Stimulated activated CD4-positive, alpha-beta T cell treated with anti-CD3 and anti-CD28 coated beads, Interleukin-12 subunit alpha, Interleukin-12 subunit beta, amount 100 ng/mL, for 48 hours (primary cell): Measurements from ENCODE around the gene CACNA1G.

ENCODE experiments used
- DNase-seq, 3 donors: peaks; one replicate each; pipeline ENCODE4 v3.0.0-alpha.2; 2020; ENCODE audit warnings: low read depth in 2 of 3, low spot score in 1 of 3

The CACNA1G gene

GRCh38 chr17:50667259-50668024 lies 106.9 kb downstream of the CACNA1G start:
- no peak for DNase-seq

DNA sequence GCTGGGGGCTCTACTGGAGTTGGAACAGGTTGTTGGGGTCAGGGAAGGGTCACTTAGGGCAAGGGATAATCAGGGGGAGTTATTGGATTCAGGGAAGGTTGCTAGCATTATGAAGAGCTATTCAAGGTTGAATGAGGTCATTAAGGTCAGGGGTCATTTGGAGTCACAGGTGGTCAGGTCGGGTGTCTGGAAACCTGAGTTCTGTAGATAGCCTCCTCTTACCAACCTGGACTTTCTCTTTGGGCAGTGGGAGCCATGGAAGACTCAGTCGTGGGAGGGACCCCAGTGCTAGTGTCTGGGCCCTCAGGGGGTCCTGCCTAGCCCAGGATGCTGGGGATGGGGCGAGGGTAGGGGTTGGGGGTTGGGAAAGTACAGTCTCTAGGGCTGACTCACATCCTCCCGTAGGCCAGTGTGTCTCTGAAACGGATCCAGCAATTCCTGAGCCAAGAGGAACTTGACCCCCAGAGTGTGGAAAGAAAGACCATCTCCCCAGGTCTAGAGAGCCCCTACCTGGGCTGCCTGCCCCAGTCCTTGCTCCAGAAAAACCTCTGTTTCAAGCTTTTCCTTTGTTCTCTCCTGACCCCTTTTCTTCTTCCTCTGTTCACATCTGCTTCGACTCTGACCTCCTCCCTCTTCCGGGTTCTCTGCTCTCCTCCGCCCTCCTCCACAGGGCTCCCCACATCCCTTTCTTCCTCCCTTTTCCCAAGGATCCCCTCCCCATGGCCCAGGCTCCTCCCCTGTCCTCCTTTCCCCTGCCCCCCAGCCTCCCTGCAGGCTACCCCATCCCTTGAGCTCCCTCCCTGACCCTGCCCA lies 107.7 kb downstream of the CACNA1G start:
- DNase-seq: no peak

- no peak for DNase-seq
These were observed 108.5 kb downstream of the CACNA1G start for GRCh38 chr17:50668838-50669581.

GRCh38 chr17:50672071-50672470 lies 111.6 kb downstream of the CACNA1G start:
- DNase-seq: no peak

DNA sequence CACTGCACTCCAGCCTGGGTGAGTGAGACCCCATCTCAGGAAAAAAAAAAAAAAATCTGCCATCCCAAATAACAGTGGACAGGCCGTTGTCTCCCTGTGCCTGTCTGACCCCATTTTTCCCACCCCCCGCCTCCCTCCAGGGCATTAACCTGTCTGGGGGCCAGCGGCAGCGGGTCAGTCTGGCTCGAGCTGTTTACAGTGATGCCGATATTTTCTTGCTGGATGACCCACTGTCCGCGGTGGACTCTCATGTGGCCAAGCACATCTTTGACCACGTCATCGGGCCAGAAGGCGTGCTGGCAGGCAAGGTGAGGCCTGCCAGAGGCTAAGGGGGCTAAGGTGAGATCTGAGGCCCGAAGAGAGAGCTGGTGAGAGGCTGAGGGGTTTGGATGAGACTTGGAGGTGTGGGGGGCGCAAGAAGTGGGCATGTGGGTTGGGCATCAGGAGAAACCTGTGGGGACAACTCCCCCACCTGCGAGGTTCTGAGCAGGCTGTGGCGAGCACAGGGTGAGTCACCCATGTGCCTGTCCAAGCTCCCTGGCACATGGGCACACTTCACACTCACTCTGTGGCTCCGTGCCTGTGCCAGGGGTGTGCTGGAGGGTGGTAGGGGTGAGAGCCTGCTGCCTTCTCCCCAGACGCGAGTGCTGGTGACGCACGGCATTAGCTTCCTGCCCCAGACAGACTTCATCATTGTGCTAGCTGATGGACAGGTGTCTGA lies 112.5 kb downstream of the CACNA1G start:
- no peak for DNase-seq

- DNase-seq: no peak
These were observed 114.7 kb downstream of the CACNA1G start for GRCh38 chr17:50675190-50675589.

DNA sequence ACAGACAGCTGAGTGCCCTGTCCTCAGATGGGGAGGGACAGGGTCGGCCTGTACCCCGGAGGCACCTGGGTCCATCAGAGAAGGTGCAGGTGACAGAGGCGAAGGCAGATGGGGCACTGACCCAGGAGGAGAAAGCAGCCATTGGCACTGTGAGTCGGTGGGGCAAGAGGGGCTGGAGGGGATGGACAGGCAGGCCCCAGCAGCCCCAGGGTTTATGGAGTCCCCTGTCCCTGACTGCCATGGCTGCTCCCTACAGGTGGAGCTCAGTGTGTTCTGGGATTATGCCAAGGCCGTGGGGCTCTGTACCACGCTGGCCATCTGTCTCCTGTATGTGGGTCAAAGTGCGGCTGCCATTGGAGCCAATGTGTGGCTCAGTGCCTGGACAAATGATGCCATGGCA lies 115.1 kb downstream of the CACNA1G start:
- DNase-seq: no peak

DNA sequence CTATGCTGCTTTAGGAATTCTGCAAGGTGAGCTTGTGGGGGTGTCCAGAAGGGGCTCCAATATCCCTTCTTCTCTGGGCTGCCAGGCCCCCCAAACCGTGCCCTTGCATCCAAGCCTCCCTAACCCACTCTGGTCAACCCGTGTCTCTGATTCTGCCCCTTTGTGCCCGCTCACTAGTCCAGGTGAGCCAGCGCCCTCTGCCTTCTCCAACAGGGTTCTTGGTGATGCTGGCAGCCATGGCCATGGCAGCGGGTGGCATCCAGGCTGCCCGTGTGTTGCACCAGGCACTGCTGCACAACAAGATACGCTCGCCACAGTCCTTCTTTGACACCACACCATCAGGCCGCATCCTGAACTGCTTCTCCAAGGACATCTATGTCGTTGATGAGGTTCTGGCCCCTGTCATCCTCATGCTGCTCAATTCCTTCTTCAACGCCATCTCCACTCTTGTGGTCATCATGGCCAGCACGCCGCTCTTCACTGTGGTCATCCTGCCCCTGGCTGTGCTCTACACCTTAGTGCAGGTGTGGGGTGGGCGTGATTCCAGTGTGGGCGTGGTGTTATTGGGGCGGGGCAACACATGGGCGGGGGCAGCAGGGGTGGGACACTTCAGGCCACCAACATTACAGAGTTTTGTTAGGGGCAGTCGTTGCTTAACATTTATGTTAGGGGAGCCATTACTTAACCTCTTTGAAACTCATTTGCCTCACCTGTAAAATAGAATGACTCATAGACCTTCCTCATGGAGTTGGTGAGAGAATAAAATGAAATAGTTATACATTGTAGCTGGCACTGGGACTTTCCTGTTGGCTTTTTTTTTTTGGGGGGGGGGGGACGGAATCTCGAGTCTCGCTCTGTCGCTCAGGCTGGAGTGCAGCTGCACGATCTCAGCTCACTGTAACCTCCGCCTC lies 115.8 kb downstream of the CACNA1G start:
- no peak for DNase-seq
